ENCODE data around the gene PIEZO1. TPM values are rescaled to one million over a fixed set of nuclear protein-coding genes. Genes with fewer than 3 reads are reported as not detected.

PIEZO1 gene
- total and polyA plus RNA-seq, 10 of the 15 experiments (the other 5 are each of a cell fraction or from before 2014, with no cell fraction given), result 1.3 to 169 (median 33.4) TPM

DNA sequence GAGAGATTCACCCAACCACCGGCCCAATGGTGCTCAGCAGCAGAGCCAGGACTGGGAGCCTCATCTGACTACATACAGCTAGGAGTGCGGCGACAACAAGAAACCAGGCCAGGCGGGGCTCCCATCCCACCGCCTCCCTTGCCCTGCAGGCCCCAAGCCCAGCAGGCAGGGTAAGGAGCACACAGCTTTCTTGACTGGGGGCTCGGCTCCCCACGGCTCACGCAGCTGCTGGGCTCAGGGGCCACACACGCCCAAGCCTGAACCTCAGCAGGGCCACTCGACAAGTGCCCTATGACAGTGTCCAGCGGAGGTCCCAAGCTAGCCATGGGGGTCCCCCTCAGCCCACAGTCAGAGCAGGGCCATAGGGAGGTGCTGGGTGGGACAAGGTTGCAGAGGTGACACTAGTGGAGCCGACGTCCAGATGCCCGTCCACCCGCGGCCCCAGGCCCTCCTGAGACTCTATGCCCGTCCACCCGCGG, 13.7 kb downstream of the PIEZO1 start:
- no peaks in the 10 kb centered on the region for H3K27me3 ChIP-seq (replicated peaks in 1 of 2; ENCODE audit: control insufficient read depth in 2 of 2, insufficient read depth in 2 of 2, low read length in 1 of 2)
- SMC1A ChIA-PET (ENCODE audit: uncharacterized antibody, unreplicated experiment), result interaction anchor here (1.1 kb wide), 1 partner anchor 12 kb away, joined by 4 read pairs; no protein-coding TSS in a partner anchor
- intact Hi-C loops (cut with micrococcal nuclease; ENCODE audit: unreplicated experiment), result no loop called here
- TF ChIP-seq MEF2B (IDR thresholded peaks at IDR 0.05; ENCODE audit: partially characterized antibody, poor library complexity, severe bottlenecking) (no peak), POLR2A (IDR thresholded peaks at IDR 0.05; ENCODE audit: low read depth, low read length) (peak; percentile 22; the same call in 1 of the 2 replicates), CREB1 (IDR thresholded peaks at IDR 0.05; ENCODE audit: low read depth) (no peak)
- TF ChIP-seq, protein P1, sequence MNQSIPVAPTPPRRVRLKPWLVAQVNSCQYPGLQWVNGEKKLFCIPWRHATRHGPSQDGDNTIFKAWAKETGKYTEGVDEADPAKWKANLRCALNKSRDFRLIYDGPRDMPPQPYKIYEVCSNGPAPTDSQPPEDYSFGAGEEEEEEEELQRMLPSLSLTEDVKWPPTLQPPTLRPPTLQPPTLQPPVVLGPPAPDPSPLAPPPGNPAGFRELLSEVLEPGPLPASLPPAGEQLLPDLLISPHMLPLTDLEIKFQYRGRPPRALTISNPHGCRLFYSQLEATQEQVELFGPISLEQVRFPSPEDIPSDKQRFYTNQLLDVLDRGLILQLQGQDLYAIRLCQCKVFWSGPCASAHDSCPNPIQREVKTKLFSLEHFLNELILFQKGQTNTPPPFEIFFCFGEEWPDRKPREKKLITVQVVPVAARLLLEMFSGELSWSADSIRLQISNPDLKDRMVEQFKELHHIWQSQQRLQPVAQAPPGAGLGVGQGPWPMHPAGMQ (IDR thresholded peaks at IDR 0.05; ENCODE audit: borderline replicate concordance), result no peak
- H3K4me3 ChIP-seq, result no peak overlapping the region
- peaks cover 64% of the 10 kb centered on the region for H3K79me2 ChIP-seq (ENCODE audit: control insufficient read depth, insufficient read depth, low read length)
- H3K9ac ChIP-seq (ENCODE audit: control insufficient read depth, insufficient read depth, low read length), result no peak overlapping the region
- no peaks in the 10 kb centered on the region; the same call in 1 of the 2 replicates for H4K20me1 ChIP-seq (ENCODE audit: control insufficient read depth, insufficient read depth)
- DNase-seq (ENCODE audit: low read depth, low spot score) (no peak), FAIRE-seq (no peak), ATAC-seq (no peak)
- POLR2A ChIA-PET, result interaction anchor here (1.1 kb wide), 1 partner anchor 70 kb away, joined by 5 read pairs; no protein-coding TSS in a partner anchor
- peaks cover 28% of the 10 kb centered on the region for H3K4me1 ChIP-seq (ENCODE audit: control insufficient read depth, insufficient read depth, low read length)
- no peak overlapping the region for H3K27ac ChIP-seq (ENCODE audit: control insufficient read depth, insufficient read depth)
- no peaks in the 10 kb centered on the region for H3K9me3 ChIP-seq (replicated peaks; ENCODE audit: control insufficient read depth, insufficient read depth, low read length)
- BruUV-seq (replicated peaks), result no TSS peak
- H3K4me2 ChIP-seq (ENCODE audit: control insufficient read depth, insufficient read depth), result peak overlapping the region; percentile 48; the same call in 1 of the 2 replicates
- no peak overlapping the region for H2AFZ ChIP-seq (ENCODE audit: control insufficient read depth, low read depth, low read length)
- RAD21 ChIA-PET (ENCODE audit: unreplicated experiment), result no interaction called here
- CTCF ChIA-PET, result interaction anchor here (1.3 kb wide), 1 partner anchor 26 kb away, joined by 5 read pairs; no protein-coding TSS in a partner anchor
- 75% methylated on average over 16 of the region's 19 CpGs for WGBS (ENCODE audit: insufficient coverage, insufficient replicate concordance, low lambda C conversion rate, missing lambda C conversion rate)
- H3K36me3 ChIP-seq (ENCODE audit: control insufficient read depth in 2 of 2, insufficient read depth in 2 of 2, low read length in 1 of 2), result peaks cover under 1 to 3% of the 10 kb centered on the region in 2 experiments; a peak in 2 of 4 replicates
- in situ Hi-C loops (cut with MboI), result no loop called here

All from GM12878 (cell line).